ENCODE measurements around the gene PARVG. TPM values are rescaled to one million over a fixed set of nuclear protein-coding genes. Genes with fewer than 3 reads are reported as not detected.
A peak's percentile ranks its signal among the peaks of the same experiment; 100 is the strongest.

The PARVG gene
- total RNA-seq, 1 donor from 2014 or later, result 19.9 TPM

GRCh38 chr22:44192816-44193534 is 12.2 kb downstream of the PARVG start:
- Histone ChIP-seq H3K9me3 (no peaks in the 10 kb centered on the region), H3K27ac (no peak overlapping the region), H3K4me1 (no peaks in the 10 kb centered on the region), H3K4me3 (no peak overlapping the region), H3K27me3 (no peaks in the 10 kb centered on the region), H3K36me3 (no peaks in the 10 kb centered on the region)
- no peak for DNase-seq (ENCODE audit: low spot score in 2 of 2)
- no peak for TF ChIP-seq CTCF (IDR thresholded peaks at IDR 0.05)
- intact Hi-C loops (cut with DNase I), result no loop called here

GRCh38 chr22:44193535-44193891 is 12.8 kb downstream of the PARVG start:
- no peaks in the 10 kb centered on the region for H3K4me1 ChIP-seq
- H3K36me3 ChIP-seq, result no peaks in the 10 kb centered on the region
- no peak for TF ChIP-seq CTCF (IDR thresholded peaks at IDR 0.05)
- DNase-seq (ENCODE audit: low spot score in 2 of 2), result no peak
- no peak overlapping the region for H3K27ac ChIP-seq
- no peaks in the 10 kb centered on the region for H3K9me3 ChIP-seq
- no peaks in the 10 kb centered on the region for H3K27me3 ChIP-seq
- no peak overlapping the region for H3K4me3 ChIP-seq
- intact Hi-C loops (cut with DNase I), result no loop called here

- intact Hi-C loops (cut with DNase I), result no loop called here
- no peak for TF ChIP-seq CTCF (IDR thresholded peaks at IDR 0.05)
- no peaks in the 10 kb centered on the region for H3K27me3 ChIP-seq
- no peak for DNase-seq (ENCODE audit: low spot score in 2 of 2)
- no peak overlapping the region for H3K4me3 ChIP-seq
- H3K9me3 ChIP-seq, result no peaks in the 10 kb centered on the region
- H3K4me1 ChIP-seq, result no peaks in the 10 kb centered on the region
- no peaks in the 10 kb centered on the region for H3K36me3 ChIP-seq
- no peak overlapping the region for H3K27ac ChIP-seq
These were observed 13.8 kb downstream of the PARVG start for GRCh38 chr22:44194569-44194968.

GRCh38 chr22:44195189-44195871 is 14.6 kb downstream of the PARVG start:
- H3K27me3 ChIP-seq, result no peaks in the 10 kb centered on the region
- no peaks in the 10 kb centered on the region for H3K36me3 ChIP-seq
- intact Hi-C loops (cut with DNase I), result no loop called here
- H3K9me3 ChIP-seq, result no peaks in the 10 kb centered on the region
- H3K4me3 ChIP-seq, result no peak overlapping the region
- H3K27ac ChIP-seq, result no peak overlapping the region
- no peak for TF ChIP-seq CTCF (IDR thresholded peaks at IDR 0.05)
- DNase-seq (ENCODE audit: low spot score in 2 of 2), result peak in 1 of 2 donors; percentile 7
- no peaks in the 10 kb centered on the region for H3K4me1 ChIP-seq

GRCh38 chr22:44196241-44196640 is 15.5 kb downstream of the PARVG start:
- Histone ChIP-seq H3K36me3 (no peaks in the 10 kb centered on the region), H3K27me3 (no peaks in the 10 kb centered on the region), H3K9me3 (no peaks in the 10 kb centered on the region), H3K4me1 (no peaks in the 10 kb centered on the region), H3K4me3 (no peak overlapping the region), H3K27ac (no peak overlapping the region)
- no peak for DNase-seq (ENCODE audit: low spot score in 2 of 2)
- no peak for TF ChIP-seq CTCF (IDR thresholded peaks at IDR 0.05)
- intact Hi-C loops (cut with DNase I), result no loop called here
